ENCODE data around the gene NLGN1. TPM values are rescaled to one million over a fixed set of nuclear protein-coding genes. Genes with fewer than 3 reads are reported as not detected.

NLGN1 gene
- total RNA-seq, 1 experiment from 2014 or later, result 0.85 TPM

- Histone ChIP-seq H3K9me3 (ENCODE audit: control insufficient read depth, insufficient read depth, low read depth, low read length) (no peaks in the 10 kb centered on the region), H3K4me1 (ENCODE audit: control insufficient read depth, insufficient read depth, low read length) (no peaks in the 10 kb centered on the region), H3K27me3 (ENCODE audit: control insufficient read depth, insufficient read depth, low read length) (no peaks in the 10 kb centered on the region), H3K4me3 (ENCODE audit: low read depth in 2 of 2, low read length in 2 of 2) (no peak overlapping the region), H3K27ac (ENCODE audit: low read length) (no peak overlapping the region), H3K36me3 (ENCODE audit: control insufficient read depth, insufficient read depth, low read length) (no peaks in the 10 kb centered on the region)
- POLR2A ChIA-PET, result no interaction called here
- in situ Hi-C loops (cut with HindIII; ENCODE audit: low pct_unique_long_range_greater_than_20kb, low sequenced_read_pairs) (no loop called here), intact Hi-C loops (cut with micrococcal nuclease; ENCODE audit: unreplicated experiment) (no loop called here)
- BruUV-seq (replicated peaks), result no TSS peak
- ATAC-seq (no peak), DNase-seq (ENCODE audit: low read depth, low spot score) (no peak)
- CTCF ChIA-PET, result no interaction called here
- TF ChIP-seq SIN3A (IDR thresholded peaks at IDR 0.05; ENCODE audit: borderline replicate concordance, insufficient read depth, low read depth, low read length) (no peak), TCF7L2 (IDR thresholded peaks at IDR 0.05; ENCODE audit: low read depth, low read length) (no peak), REST (IDR thresholded peaks at IDR 0.05; ENCODE audit: insufficient read depth in 1 of 2, low read depth in 2 of 2, low read length in 1 of 2) (no peak)
These were observed 398.9 kb downstream of the NLGN1 start for GRCh38 chr3:173796405-173796804.

GRCh38 chr3:173796890-173797289 lies 399.3 kb downstream of the NLGN1 start:
- Histone ChIP-seq H3K4me1 (ENCODE audit: control insufficient read depth, insufficient read depth, low read length) (no peaks in the 10 kb centered on the region), H3K4me3 (ENCODE audit: low read depth in 2 of 2, low read length in 2 of 2) (no peak overlapping the region), H3K27me3 (ENCODE audit: control insufficient read depth, insufficient read depth, low read length) (no peaks in the 10 kb centered on the region), H3K9me3 (ENCODE audit: control insufficient read depth, insufficient read depth, low read depth, low read length) (no peaks in the 10 kb centered on the region), H3K27ac (ENCODE audit: low read length) (no peak overlapping the region), H3K36me3 (ENCODE audit: control insufficient read depth, insufficient read depth, low read length) (no peaks in the 10 kb centered on the region)
- ChIA-PET CTCF (no interaction called here), POLR2A (no interaction called here)
- DNase-seq (ENCODE audit: low read depth, low spot score), result no peak
- BruUV-seq (replicated peaks), result no TSS peak
- TF ChIP-seq CTCF (IDR thresholded peaks at IDR 0.05), result no peak
- no peak for TF ChIP-seq POLR2AphosphoS5 (IDR thresholded peaks at IDR 0.05; ENCODE audit: low read depth, low read length)
- no peak for TF ChIP-seq SIN3A (IDR thresholded peaks at IDR 0.05; ENCODE audit: borderline replicate concordance, insufficient read depth, low read depth, low read length)
- TF ChIP-seq REST (IDR thresholded peaks at IDR 0.05; ENCODE audit: insufficient read depth in 1 of 2, low read depth in 2 of 2, low read length in 1 of 2), result no peak
- TF ChIP-seq TCF7L2 (IDR thresholded peaks at IDR 0.05; ENCODE audit: low read depth, low read length), result no peak
- ATAC-seq, result no peak
- intact Hi-C loops (cut with micrococcal nuclease; ENCODE audit: unreplicated experiment), result no loop called here
- in situ Hi-C loops (cut with HindIII; ENCODE audit: low pct_unique_long_range_greater_than_20kb, low sequenced_read_pairs), result no loop called here

All from Panc1 (cell line).